Neural cell (in vitro differentiated cells): Measurements from ENCODE around the gene DNM3. TPM values are rescaled to one million over a fixed set of nuclear protein-coding genes. Genes with fewer than 3 reads are reported as not detected.

Experiments used
- H2AFZ ChIP-seq: fragments of 200-600, 300-800 bp; sonication (generic), shearing (Covaris generic); 2 replicates; pipeline ENCODE4 v1.6.0; 2014; ENCODE audit warnings: low read depth, mild to moderate bottlenecking, antibody characterized with exemption, low read length, moderate library complexity
- H3F3A ChIP-seq: fragments of 200-600 bp; shearing (Covaris generic); 2 replicates; pipeline ENCODE4 v1.6.1; 2016; ENCODE audit warnings: mild to moderate bottlenecking, moderate library complexity, mixed read lengths, antibody characterized with exemption, low read length; ENCODE audit not compliant: insufficient read depth, poor library complexity, severe bottlenecking
- H3K27ac ChIP-seq: fragments of 200-600, 300-800 bp; sonication (generic), shearing (Covaris generic); 2 replicates; pipeline ENCODE4 v1.5.1; 2014; ENCODE audit warnings: mild to moderate bottlenecking, low read length, moderate library complexity
- H3K27me3 ChIP-seq: fragments of 300-800, 200-600 bp; sonication (generic), shearing (Covaris generic); 2 replicates; pipeline ENCODE4 v1.6.0; 2014; ENCODE audit warnings: mild to moderate bottlenecking, low read depth, low read length, moderate library complexity; ENCODE audit not compliant: insufficient read depth
- H3K36me3 ChIP-seq: fragments of 300-800, 200-600 bp; sonication (generic), shearing (Covaris generic); 2 replicates; pipeline ENCODE4 v1.5.1; 2014; ENCODE audit warnings: mild to moderate bottlenecking, antibody characterized with exemption, low read length, moderate library complexity; ENCODE audit not compliant: insufficient read depth
- H3K4me2 ChIP-seq: fragments of 300-800, 200-600 bp; sonication (generic), shearing (Covaris generic); 2 replicates; pipeline ENCODE4 v1.6.0; 2014; ENCODE audit warnings: mild to moderate bottlenecking, low read length
- H3K4me3 ChIP-seq: fragments of 300-800, 200-600 bp; sonication (generic), shearing (Covaris generic); 2 replicates; pipeline ENCODE4 v1.5.1; 2014; ENCODE audit warnings: mild to moderate bottlenecking, low read length, moderate library complexity
- H3K79me2 ChIP-seq: fragments of 200-600 bp; shearing (Covaris generic); replicated peaks from 2 replicates; pipeline ENCODE4 v1.6.0; 2014; ENCODE audit warnings: mild to moderate bottlenecking, low read length, moderate library complexity; ENCODE audit not compliant: insufficient read depth
- H3K9ac ChIP-seq: fragments of 300-800, 200-600 bp; sonication (generic), shearing (Covaris generic); 2 replicates; pipeline ENCODE4 v1.6.1; 2016; ENCODE audit warnings: mild to moderate bottlenecking, low read length, mixed read lengths
- H3K9me2 ChIP-seq: fragments of 200-600 bp; shearing (Covaris generic); 2 replicates; pipeline ENCODE4 v1.6.1; 2016; ENCODE audit warnings: mild to moderate bottlenecking, low read length, mixed read lengths; ENCODE audit not compliant: insufficient read depth
- H3K9me3 ChIP-seq: fragments of 200-600, 300-800 bp; sonication (generic), shearing (Covaris generic); 2 replicates; pipeline ENCODE4 v1.6.1; 2016; ENCODE audit warnings: mild to moderate bottlenecking, mixed run types, low read length, moderate library complexity, mixed read lengths
- H4K20me1 ChIP-seq: fragments of 200-600 bp; shearing (Covaris generic); 2 replicates; pipeline ENCODE4 v1.6.1; 2016; ENCODE audit warnings: mild to moderate bottlenecking, mixed run types; ENCODE audit not compliant: insufficient read depth
- CTCF ChIP-seq: fragments of 450-650 bp; IDR thresholded peaks from 2 replicates; pipeline ENCODE4 v1.5.1; 2014; ENCODE audit warnings: antibody characterized with exemption, mild to moderate bottlenecking, moderate library complexity; ENCODE audit not compliant: poor library complexity, severe bottlenecking
- EP300 ChIP-seq: fragments of 450-650 bp; conservative IDR thresholded peaks from 2 replicates; pipeline ENCODE4 v1.6.1; 2014; ENCODE audit warnings: antibody characterized with exemption, mild to moderate bottlenecking, moderate library complexity; ENCODE audit not compliant: poor library complexity, severe bottlenecking
- EZH2 ChIP-seq: fragments of 200-600, 300-800 bp; shearing (Covaris generic), sonication (generic); IDR thresholded peaks from 2 replicates; pipeline ENCODE4 v1.6.1; 2014; ENCODE audit warnings: antibody characterized with exemption, low read length, borderline replicate concordance, mild to moderate bottlenecking; ENCODE audit not compliant: insufficient read depth, poor library complexity, severe bottlenecking
- MXI1 ChIP-seq: fragments of 450-650 bp; conservative IDR thresholded peaks from 2 replicates; pipeline ENCODE4 v1.6.1; 2014; ENCODE audit warnings: antibody characterized with exemption, mild to moderate bottlenecking; ENCODE audit not compliant: poor library complexity, severe bottlenecking
- POLR2AphosphoS5 ChIP-seq: IDR thresholded peaks from 2 replicates; pipeline ENCODE4 v1.6.1; 2012
- RAD21 ChIP-seq: fragments of 450-650 bp; conservative IDR thresholded peaks from 2 replicates; pipeline ENCODE4 v1.6.1; 2014; ENCODE audit warnings: antibody characterized with exemption, mild to moderate bottlenecking, moderate library complexity
- SMC3 ChIP-seq: fragments of 450-650 bp; conservative IDR thresholded peaks from 2 replicates; pipeline ENCODE4 v1.6.1; 2014; ENCODE audit warnings: antibody characterized with exemption, mild to moderate bottlenecking, moderate library complexity; ENCODE audit not compliant: poor library complexity
- TAF1 ChIP-seq: IDR thresholded peaks from 2 replicates; pipeline ENCODE4 v1.6.1; 2012; ENCODE audit warnings: low read depth
- polyA plus RNA-seq: library from polyadenylated mRNA; depleted of rRNA; stranded (reverse); fragments of >200 nt; gene quantifications from 2 replicates; pipeline ENCODE4 v1.2.3, GENCODE V29; 2014
- TF ChIP-seq, protein P1 (sequence below): IDR thresholded peaks from 2 replicates; pipeline ENCODE4 v1.6.1; 2012; ENCODE audit warnings: borderline replicate concordance

DNM3 gene
- polyA plus RNA-seq, 1 donor from 2014 or later = 37.1 TPM

DNA sequence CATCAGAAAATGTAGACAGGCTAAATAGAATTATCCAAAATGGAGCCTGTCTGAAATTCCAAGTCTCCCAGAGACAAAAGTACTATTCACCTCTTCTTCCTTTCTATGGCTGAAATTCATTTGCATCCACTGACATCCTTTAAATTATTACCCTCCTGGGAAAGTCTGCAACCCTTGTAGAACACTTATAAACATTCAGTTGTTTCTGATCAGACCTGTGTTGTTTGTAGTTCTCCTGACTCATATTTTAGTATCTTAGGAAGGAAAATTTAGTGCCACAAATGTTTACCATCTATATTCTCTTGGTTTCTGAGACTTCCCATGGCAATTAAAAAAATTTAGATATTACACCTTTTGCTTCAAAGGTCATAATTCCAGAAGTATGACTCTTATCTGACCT, 509.6 kb downstream of the DNM3 start:
- no peaks in the 10 kb centered on the region for H3K79me2 ChIP-seq
- no peaks in the 10 kb centered on the region for H3K9me3 ChIP-seq
- no peaks in the 10 kb centered on the region for H3K9me2 ChIP-seq
- no peak overlapping the region for H2AFZ ChIP-seq
- H3K4me3 ChIP-seq = no peak overlapping the region
- H3F3A ChIP-seq = no peaks in the 10 kb centered on the region
- TF ChIP-seq EZH2 (no peak), POLR2AphosphoS5 (no peak), SMC3 (no peak), MXI1 (no peak), EP300 (no peak), TAF1 (no peak), RAD21 (no peak), CTCF (no peak)
- TF ChIP-seq, protein P1, sequence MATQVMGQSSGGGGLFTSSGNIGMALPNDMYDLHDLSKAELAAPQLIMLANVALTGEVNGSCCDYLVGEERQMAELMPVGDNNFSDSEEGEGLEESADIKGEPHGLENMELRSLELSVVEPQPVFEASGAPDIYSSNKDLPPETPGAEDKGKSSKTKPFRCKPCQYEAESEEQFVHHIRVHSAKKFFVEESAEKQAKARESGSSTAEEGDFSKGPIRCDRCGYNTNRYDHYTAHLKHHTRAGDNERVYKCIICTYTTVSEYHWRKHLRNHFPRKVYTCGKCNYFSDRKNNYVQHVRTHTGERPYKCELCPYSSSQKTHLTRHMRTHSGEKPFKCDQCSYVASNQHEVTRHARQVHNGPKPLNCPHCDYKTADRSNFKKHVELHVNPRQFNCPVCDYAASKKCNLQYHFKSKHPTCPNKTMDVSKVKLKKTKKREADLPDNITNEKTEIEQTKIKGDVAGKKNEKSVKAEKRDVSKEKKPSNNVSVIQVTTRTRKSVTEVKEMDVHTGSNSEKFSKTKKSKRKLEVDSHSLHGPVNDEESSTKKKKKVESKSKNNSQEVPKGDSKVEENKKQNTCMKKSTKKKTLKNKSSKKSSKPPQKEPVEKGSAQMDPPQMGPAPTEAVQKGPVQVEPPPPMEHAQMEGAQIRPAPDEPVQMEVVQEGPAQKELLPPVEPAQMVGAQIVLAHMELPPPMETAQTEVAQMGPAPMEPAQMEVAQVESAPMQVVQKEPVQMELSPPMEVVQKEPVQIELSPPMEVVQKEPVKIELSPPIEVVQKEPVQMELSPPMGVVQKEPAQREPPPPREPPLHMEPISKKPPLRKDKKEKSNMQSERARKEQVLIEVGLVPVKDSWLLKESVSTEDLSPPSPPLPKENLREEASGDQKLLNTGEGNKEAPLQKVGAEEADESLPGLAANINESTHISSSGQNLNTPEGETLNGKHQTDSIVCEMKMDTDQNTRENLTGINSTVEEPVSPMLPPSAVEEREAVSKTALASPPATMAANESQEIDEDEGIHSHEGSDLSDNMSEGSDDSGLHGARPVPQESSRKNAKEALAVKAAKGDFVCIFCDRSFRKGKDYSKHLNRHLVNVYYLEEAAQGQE = no peak
- no peaks in the 10 kb centered on the region for H3K27me3 ChIP-seq
- no peak overlapping the region for H3K4me2 ChIP-seq
- no peaks in the 10 kb centered on the region for H3K36me3 ChIP-seq
- H3K27ac ChIP-seq = no peak overlapping the region
- no peak overlapping the region for H3K9ac ChIP-seq
- H4K20me1 ChIP-seq = no peaks in the 10 kb centered on the region

- no peaks in the 10 kb centered on the region for H3K36me3 ChIP-seq
- H3K4me3 ChIP-seq = no peak overlapping the region
- H3K9me3 ChIP-seq = no peaks in the 10 kb centered on the region
- no peaks in the 10 kb centered on the region for H4K20me1 ChIP-seq
- no peaks in the 10 kb centered on the region for H3K27me3 ChIP-seq
- no peaks in the 10 kb centered on the region for H3F3A ChIP-seq
- TF ChIP-seq POLR2AphosphoS5 = no peak
- TF ChIP-seq RAD21 = no peak
- no peak for TF ChIP-seq MXI1
- no peak for TF ChIP-seq SMC3
- no peak for TF ChIP-seq EZH2
- TF ChIP-seq, protein P1 = no peak
- TF ChIP-seq CTCF = no peak
- TF ChIP-seq EP300 = no peak
- TF ChIP-seq TAF1 = no peak
- no peaks in the 10 kb centered on the region for H3K79me2 ChIP-seq
- H3K27ac ChIP-seq = no peak overlapping the region
- H3K9me2 ChIP-seq = no peaks in the 10 kb centered on the region
- H2AFZ ChIP-seq = no peak overlapping the region
- H3K9ac ChIP-seq = no peak overlapping the region
- H3K4me2 ChIP-seq = no peak overlapping the region
Measured at GRCh38 chr1:172351346-172351745, 510.0 kb downstream of the DNM3 start.
